GM23338 (cell line): Measurements from ENCODE around the gene ZNF532. TPM values are rescaled to one million over a fixed set of nuclear protein-coding genes. Genes with fewer than 3 reads are reported as not detected.

Experiments used
- EZH2 ChIP-seq: fragments of 200-600 bp; sonication (generic); IDR thresholded peaks from one replicate; pipeline ENCODE4 v1.8.0; 2017; ENCODE audit warnings: antibody characterized with exemption, mild to moderate bottlenecking, low read depth; ENCODE audit not compliant: unreplicated experiment
- EZH2phosphoT487 ChIP-seq: fragments of 200-600 bp; sonication (generic); IDR thresholded peaks from one replicate; pipeline ENCODE4 v1.8.1; 2018; ENCODE audit warnings: antibody characterized with exemption; ENCODE audit not compliant: unreplicated experiment
- NANOG ChIP-seq: IDR thresholded peaks from 2 replicates; pipeline ENCODE4 v1.6.1; 2016; ENCODE audit warnings: antibody characterized with exemption, borderline replicate concordance
- REST ChIP-seq: IDR thresholded peaks from one replicate; pipeline ENCODE4 v1.6.1; 2018; ENCODE audit warnings: antibody characterized with exemption; ENCODE audit not compliant: unreplicated experiment
- ZNF331 ChIP-seq: fragments of 250-450 bp; sonication (Bioruptor Pico); IDR thresholded peaks from 2 replicates; pipeline ENCODE4 v1.5.0; 2020; ENCODE audit warnings: low read depth, mild to moderate bottlenecking, moderate library complexity
- ZNF462 ChIP-seq: fragments of 250-450 bp; sonication (Bioruptor Pico); IDR thresholded peaks from 2 replicates; pipeline ENCODE4 v1.5.0; 2020; ENCODE audit warnings: mild to moderate bottlenecking, moderate library complexity
- polyA plus RNA-seq: library from polyadenylated mRNA; unstranded; fragments of >200 nt; fragmentation: Nextera tagmentation; extraction: Ambion mirVana; gene quantifications from 2 replicates; pipeline ENCODE4 v1.2.1, GENCODE V29; 2016
- total RNA-seq: library from RNA; depleted of rRNA; stranded (reverse); fragments of >200 nt; shearing (Covaris generic); gene quantifications from 2 replicates; pipeline ENCODE4 v1.2.3, GENCODE V29; 2014

The ZNF532 gene
- total and polyA plus RNA-seq, 2 experiments from 2014 or later: 51.5 to 225 TPM

DNA sequence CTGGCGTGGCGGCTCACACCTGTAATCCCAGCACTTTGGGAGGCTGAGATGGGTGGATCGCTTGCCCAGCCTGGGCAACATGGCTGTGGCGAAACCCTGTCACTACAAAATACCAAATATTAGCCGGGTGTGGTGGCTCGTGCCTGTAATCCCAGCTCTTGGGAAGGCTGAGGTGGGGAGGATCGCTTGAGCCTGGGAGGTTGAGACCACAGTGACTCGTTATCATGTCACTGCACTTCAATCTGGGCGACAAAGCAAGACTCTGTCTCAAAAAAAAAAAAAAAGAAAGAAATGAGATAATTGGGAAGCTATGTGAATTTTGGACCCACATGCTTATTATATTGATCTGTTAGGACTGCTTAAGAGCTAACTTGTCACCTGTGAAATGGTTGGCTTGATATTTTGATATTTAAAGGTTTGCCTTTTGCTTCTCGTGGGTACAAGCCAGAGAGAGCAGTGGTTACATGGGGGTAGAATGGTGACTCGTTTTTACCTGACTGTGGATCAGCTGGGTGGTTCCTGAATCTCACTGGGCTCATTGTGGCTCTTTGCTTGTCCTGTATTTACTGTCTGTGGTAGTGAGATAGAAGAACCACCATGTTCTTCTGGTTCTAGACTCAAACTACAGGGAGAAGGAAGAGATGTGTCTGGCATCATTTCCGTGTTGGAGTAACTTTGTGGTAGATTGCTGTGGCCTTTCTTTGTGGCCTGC lies 28.9 kb downstream of the ZNF532 start (continued):
- TF ChIP-seq ZNF462 (CRISPR knock-in tag) (no peak), ZNF331 (no peak), NANOG (no peak), EZH2 (no peak), EZH2phosphoT487 (no peak), REST (no peak)
